Measurements from ENCODE around the gene ARHGAP19.

Gene ARHGAP19

DNA sequence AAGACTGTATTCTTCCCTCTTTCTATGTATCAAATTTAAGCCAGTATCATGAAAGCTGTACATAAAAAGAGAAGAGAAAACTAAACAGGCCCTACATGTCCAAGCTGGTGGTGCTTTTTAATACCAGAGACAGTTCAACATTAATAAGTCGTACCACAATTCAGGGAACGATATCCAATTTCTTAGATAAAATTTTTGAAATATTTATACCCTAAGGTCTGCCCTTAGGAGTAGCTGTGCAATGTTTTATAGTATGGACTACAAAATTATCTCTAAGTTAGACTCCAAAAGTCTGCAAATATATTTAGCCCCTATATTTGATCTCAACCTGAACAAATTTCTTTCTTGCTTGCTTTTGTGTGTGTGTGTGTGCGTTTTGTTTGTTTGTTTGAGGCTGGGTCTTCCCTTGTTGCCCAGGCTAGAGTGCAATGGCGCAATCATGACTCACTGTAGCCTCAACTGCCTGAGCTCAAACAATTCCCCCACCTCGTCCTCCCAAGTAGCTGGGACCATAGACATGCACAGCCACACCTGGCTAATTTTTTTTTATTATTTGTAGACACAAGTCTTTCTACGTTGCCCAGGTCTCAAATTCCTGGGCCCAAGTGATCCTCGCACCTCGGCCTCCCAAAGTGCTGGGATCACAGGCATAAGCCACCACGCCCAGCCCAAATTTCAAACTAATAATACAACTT, 13.2 kb downstream of the ARHGAP19 start:
- no peak for DNase-seq (ENCODE audit: extremely low spot score)
- ChIA-PET POLR2A (interaction anchor here (0.9 to 2.1 kb wide), 4 partner anchors 11 to 122 kb away, joined by 3 to 17 read pairs (median 7); partner anchors contain the start of genes ARHGAP19, FRAT2 and RRP12), CTCF (interaction anchor here (0.6 to 2.2 kb wide), 18 partner anchors 7 to 728 kb away, joined by 3 to 18 read pairs (median 5); partner anchors contain the start of gene RRP12)
- TF ChIP-seq FOXM1 (IDR thresholded peaks at IDR 0.05; ENCODE audit: borderline replicate concordance) (no peak), L3MBTL2 (conservative IDR thresholded peaks at IDR 0.05) (no peak), SUZ12 (IDR thresholded peaks at IDR 0.05) (no peak), NFRKB (IDR thresholded peaks at IDR 0.05) (no peak), ZNF384 (IDR thresholded peaks at IDR 0.05) (no peak), ARNT (IDR thresholded peaks at IDR 0.05) (no peak), SP1 (IDR thresholded peaks at IDR 0.05) (no peak), TARDBP (IDR thresholded peaks at IDR 0.05) (no peak), CTBP1 (IDR thresholded peaks at IDR 0.05; ENCODE audit: borderline replicate concordance) (no peak), HDGF (IDR thresholded peaks at IDR 0.05; ENCODE audit: borderline replicate concordance) (no peak), LEF1 (IDR thresholded peaks at IDR 0.05; ENCODE audit: borderline replicate concordance) (no peak), BHLHE40 (IDR thresholded peaks at IDR 0.05; ENCODE audit: borderline replicate concordance) (no peak), FOXK2 (IDR thresholded peaks at IDR 0.05) (no peak), ELF4 (IDR thresholded peaks at IDR 0.05) (no peak), FOXA1 (IDR thresholded peaks at IDR 0.05) (no peak)
- TF ChIP-seq, protein P1, sequence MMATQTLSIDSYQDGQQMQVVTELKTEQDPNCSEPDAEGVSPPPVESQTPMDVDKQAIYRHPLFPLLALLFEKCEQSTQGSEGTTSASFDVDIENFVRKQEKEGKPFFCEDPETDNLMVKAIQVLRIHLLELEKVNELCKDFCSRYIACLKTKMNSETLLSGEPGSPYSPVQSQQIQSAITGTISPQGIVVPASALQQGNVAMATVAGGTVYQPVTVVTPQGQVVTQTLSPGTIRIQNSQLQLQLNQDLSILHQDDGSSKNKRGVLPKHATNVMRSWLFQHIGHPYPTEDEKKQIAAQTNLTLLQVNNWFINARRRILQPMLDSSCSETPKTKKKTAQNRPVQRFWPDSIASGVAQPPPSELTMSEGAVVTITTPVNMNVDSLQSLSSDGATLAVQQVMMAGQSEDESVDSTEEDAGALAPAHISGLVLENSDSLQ (IDR thresholded peaks at IDR 0.05): no peak

DNA sequence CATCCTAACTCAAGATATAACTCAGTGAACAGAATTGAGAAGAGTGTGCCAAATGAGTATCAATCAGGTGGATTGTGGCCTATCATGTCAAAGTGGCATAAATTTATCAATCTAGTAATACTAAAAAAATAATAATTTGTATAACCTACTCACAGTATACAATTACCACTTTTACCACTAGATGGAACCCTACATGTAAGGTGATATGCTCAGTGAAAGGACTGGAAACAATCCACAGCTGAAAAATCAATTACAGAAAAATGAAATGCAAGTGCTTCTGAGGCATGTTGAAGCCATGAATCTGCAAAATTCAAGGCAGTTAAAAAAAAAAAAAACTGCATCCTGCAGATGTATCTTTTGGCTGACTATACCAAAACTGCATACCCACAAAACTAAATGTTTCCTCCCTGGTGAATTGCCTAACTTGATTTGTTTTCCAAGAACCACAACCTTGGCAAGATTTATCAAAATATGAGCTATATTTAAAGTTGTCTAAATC, 13.9 kb downstream of the ARHGAP19 start:
- POLR2A ChIA-PET: interaction anchor here (0.9 to 2.1 kb wide), 4 partner anchors 12 to 122 kb away, joined by 3 to 17 read pairs (median 7); partner anchors contain the start of genes ARHGAP19, FRAT2 and RRP12
- CTCF ChIA-PET: interaction anchor here (0.6 to 2.2 kb wide), 20 partner anchors 8 to 727 kb away, joined by 3 to 18 read pairs (median 4); partner anchors contain the start of gene RRP12
- DNase-seq (ENCODE audit: extremely low spot score): peak; percentile 59
- no peak for TF ChIP-seq ELF4 (IDR thresholded peaks at IDR 0.05)
- TF ChIP-seq ZNF384 (IDR thresholded peaks at IDR 0.05): peak; percentile 48; the same call in 1 of the 2 replicates
- no peak for TF ChIP-seq TARDBP (IDR thresholded peaks at IDR 0.05)
- no peak for TF ChIP-seq SUZ12 (IDR thresholded peaks at IDR 0.05)

DNA sequence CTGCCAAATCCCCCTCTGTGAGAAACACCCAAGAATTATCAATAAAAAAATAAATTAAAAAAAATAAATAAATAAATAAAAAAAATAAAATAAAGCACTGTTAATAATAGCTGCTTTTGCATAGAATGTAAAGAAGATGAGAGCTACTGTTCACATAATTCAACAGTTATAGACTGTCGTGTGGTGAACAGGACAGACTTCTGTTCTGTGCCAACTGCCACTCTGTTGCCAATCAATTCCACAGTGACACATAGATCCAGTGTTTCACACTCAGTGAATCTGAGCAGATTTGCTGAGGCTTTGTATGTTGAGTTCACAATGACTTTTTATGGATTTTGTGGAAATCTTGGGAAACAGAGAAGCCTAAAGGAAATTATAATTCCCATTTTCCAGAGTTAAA, 14.9 kb downstream of the ARHGAP19 start:
- CTCF ChIA-PET: interaction anchor here (2.2 kb wide), 1 partner anchor 55 kb away, joined by 14 read pairs; no protein-coding TSS in a partner anchor

DNA sequence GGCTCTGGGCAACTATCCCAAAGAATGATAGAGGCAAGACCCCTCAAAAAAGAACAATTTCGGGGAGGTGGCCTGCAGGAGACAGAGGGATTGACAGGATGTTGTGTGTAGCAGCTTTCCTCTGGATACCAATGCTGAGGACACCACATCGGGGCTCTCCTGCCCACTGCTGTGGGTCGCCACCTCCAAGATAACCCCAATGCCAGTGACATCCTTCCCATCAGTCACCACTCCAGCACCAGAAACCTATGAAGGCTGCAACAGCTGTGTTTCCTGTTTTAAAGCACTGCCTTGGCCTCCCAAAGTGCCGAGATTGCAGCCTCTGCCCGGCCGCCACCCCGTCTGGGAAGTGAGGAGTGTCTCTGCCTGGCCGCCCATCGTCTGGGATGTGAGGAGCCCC, 17.6 kb downstream of the ARHGAP19 start:
- DNase-seq (ENCODE audit: extremely low spot score): no peak

More for the DNA sequence above, 14.9 kb downstream of the ARHGAP19 start:
- POLR2A ChIA-PET: interaction anchor here (2.1 kb wide), 1 partner anchor 15 kb away, joined by 11 read pairs; the partner anchor contains the start of gene ARHGAP19
- DNase-seq (ENCODE audit: extremely low spot score): no peak
- TF ChIP-seq SUZ12 (IDR thresholded peaks at IDR 0.05) (no peak), ZNF384 (IDR thresholded peaks at IDR 0.05) (no peak), HDGF (IDR thresholded peaks at IDR 0.05; ENCODE audit: borderline replicate concordance) (no peak), ARNT (IDR thresholded peaks at IDR 0.05) (no peak)

DNA sequence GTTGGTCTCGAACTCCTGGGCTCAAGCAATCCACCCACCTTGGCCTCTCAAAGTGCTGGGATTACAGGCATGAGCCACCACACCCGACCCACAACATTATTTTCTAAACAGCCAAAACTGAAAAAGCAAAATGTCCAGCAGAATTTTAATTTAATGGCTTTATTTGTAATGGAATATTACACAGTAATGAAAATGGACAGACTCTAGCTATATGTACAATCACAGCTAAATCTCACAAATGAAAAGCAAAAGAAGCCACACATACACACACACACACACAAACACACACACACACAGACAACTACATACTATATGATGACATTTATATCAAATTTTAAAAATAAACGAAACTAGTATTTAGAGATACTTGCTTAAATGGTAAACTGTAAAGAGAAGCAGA, 18.7 kb downstream of the ARHGAP19 start:
- no peak for DNase-seq (ENCODE audit: extremely low spot score)
- POLR2A ChIA-PET: no interaction called here
- TF ChIP-seq NFRKB (IDR thresholded peaks at IDR 0.05) (no peak), FOXA1 (IDR thresholded peaks at IDR 0.05) (no peak), SP1 (IDR thresholded peaks at IDR 0.05) (no peak), BHLHE40 (IDR thresholded peaks at IDR 0.05; ENCODE audit: borderline replicate concordance) (no peak), ZNF384 (IDR thresholded peaks at IDR 0.05) (no peak), FOXK2 (IDR thresholded peaks at IDR 0.05) (no peak), ELF4 (IDR thresholded peaks at IDR 0.05) (no peak), TARDBP (IDR thresholded peaks at IDR 0.05) (no peak), SUZ12 (IDR thresholded peaks at IDR 0.05) (no peak), HDGF (IDR thresholded peaks at IDR 0.05; ENCODE audit: borderline replicate concordance) (no peak), LEF1 (IDR thresholded peaks at IDR 0.05; ENCODE audit: borderline replicate concordance) (no peak), FOXM1 (IDR thresholded peaks at IDR 0.05; ENCODE audit: borderline replicate concordance) (no peak)
- CTCF ChIA-PET: interaction anchor here (0.6 kb wide), 1 partner anchor 39 kb away, joined by 3 read pairs; no protein-coding TSS in a partner anchor

More for the DNA sequence above, 17.6 kb downstream of the ARHGAP19 start:
- POLR2A ChIA-PET: interaction anchor here (0.6 kb wide), 2 partner anchors 59 to 159 kb away, joined by 3 to 4 read pairs; no protein-coding TSS in a partner anchor
- TF ChIP-seq, protein P1 (IDR thresholded peaks at IDR 0.05): no peak
- TF ChIP-seq CTBP1 (IDR thresholded peaks at IDR 0.05; ENCODE audit: borderline replicate concordance) (no peak), FOXM1 (IDR thresholded peaks at IDR 0.05; ENCODE audit: borderline replicate concordance) (no peak), BHLHE40 (IDR thresholded peaks at IDR 0.05; ENCODE audit: borderline replicate concordance) (no peak), ZNF384 (IDR thresholded peaks at IDR 0.05) (no peak), TARDBP (IDR thresholded peaks at IDR 0.05) (no peak), L3MBTL2 (conservative IDR thresholded peaks at IDR 0.05) (no peak), ARNT (IDR thresholded peaks at IDR 0.05) (no peak), SP1 (IDR thresholded peaks at IDR 0.05) (no peak), HDGF (IDR thresholded peaks at IDR 0.05; ENCODE audit: borderline replicate concordance) (no peak), LEF1 (IDR thresholded peaks at IDR 0.05; ENCODE audit: borderline replicate concordance) (no peak), FOXA1 (IDR thresholded peaks at IDR 0.05) (no peak)
- CTCF ChIA-PET: interaction anchor here (0.7 kb wide), 1 partner anchor 60 kb away, joined by 7 read pairs; the partner anchor contains the start of gene FRAT2

DNA sequence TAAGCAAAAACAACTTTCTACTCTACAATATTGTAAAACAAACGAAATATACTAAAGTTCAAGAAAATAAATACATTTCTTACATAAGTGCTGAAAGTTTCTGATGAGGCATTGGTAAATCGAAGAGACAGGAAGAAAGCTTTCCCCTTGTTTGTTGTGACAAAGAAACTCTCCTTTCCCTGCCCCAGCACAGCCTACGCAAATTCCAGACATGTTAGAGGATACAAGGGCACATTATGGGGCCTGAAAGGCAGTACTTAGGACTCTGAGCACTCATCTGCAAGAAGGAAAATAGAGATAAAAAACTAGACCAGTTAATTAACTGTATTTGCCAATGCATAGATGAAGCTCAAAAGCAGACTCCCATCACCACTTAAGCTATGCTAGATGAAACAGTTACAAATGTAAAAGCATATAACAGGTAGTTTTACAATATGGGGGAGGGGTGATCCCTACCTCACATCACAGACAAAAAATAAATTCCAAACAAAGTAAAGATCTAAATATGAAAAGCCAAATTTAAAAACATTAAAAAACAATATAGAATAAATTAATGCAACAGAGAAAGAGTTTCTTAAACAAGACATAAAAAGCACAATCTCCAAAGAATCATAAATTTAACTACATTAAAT, 21.8 kb downstream of the ARHGAP19 start:
- CTCF ChIA-PET: interaction anchor here (1.6 kb wide), 1 partner anchor 8 kb away, joined by 8 read pairs; no protein-coding TSS in a partner anchor
- POLR2A ChIA-PET: no interaction called here
- no peak for DNase-seq (ENCODE audit: extremely low spot score)
- TF ChIP-seq SP1 (IDR thresholded peaks at IDR 0.05) (no peak), ARNT (IDR thresholded peaks at IDR 0.05) (no peak), ZNF384 (IDR thresholded peaks at IDR 0.05) (no peak)
- TF ChIP-seq, protein P1 (IDR thresholded peaks at IDR 0.05): no peak
